GM20000 (cell line): ENCODE data around the gene HDLBP.

Experiments
- DNase-seq: peaks from one replicate; pipeline ENCODE4 v3.0.0; 2012; ENCODE audit warnings: low spot score
- CTCF ChIP-seq: IDR thresholded peaks from 2 replicates; pipeline ENCODE4 v1.5.1; 2012; ENCODE audit warnings: mild to moderate bottlenecking, control low read depth; ENCODE audit errors: extremely low read depth, missing control alignments

The HDLBP gene

GRCh38 chr2:241230435-241230834 is 85.0 kb downstream of the HDLBP start:
- DNase-seq = no peak
- TF ChIP-seq CTCF = no peak

GRCh38 chr2:241229563-241230401 is 85.7 kb downstream of the HDLBP start:
- DNase-seq = no peak
- TF ChIP-seq CTCF = no peak

DNA sequence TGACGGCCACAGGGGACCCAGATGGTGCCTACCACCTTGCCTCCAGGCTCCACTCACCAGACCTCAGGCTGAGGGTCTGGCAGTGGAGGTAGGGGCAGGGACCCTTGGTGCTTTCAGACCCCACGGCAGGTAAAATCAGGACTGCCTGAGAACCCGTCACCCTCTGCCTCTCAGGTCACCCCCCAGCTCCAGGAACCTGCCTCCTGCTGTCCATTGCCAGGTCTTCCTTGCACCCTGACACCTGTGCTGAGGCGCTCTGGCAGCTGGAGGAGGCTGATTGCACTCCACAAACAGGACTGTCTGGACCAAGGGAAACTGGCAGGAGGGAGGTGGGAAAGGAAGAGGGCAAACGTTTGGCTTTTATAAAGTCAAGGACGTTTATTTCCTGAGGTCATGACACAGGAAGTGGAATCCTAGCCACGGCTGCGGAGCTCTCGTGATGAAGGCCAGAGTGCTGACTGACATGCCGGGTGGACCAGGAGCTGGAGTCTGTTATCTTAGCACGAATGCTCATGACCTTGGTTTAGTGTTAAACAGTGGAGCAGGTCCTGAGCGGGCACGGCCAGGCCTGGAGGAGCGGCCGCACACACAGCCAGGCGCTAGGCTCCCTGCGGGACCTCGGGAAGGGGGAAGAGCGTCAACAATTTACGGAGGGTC is 86.5 kb downstream of the HDLBP start:
- no peak for TF ChIP-seq CTCF
- DNase-seq = no peak

DNA sequence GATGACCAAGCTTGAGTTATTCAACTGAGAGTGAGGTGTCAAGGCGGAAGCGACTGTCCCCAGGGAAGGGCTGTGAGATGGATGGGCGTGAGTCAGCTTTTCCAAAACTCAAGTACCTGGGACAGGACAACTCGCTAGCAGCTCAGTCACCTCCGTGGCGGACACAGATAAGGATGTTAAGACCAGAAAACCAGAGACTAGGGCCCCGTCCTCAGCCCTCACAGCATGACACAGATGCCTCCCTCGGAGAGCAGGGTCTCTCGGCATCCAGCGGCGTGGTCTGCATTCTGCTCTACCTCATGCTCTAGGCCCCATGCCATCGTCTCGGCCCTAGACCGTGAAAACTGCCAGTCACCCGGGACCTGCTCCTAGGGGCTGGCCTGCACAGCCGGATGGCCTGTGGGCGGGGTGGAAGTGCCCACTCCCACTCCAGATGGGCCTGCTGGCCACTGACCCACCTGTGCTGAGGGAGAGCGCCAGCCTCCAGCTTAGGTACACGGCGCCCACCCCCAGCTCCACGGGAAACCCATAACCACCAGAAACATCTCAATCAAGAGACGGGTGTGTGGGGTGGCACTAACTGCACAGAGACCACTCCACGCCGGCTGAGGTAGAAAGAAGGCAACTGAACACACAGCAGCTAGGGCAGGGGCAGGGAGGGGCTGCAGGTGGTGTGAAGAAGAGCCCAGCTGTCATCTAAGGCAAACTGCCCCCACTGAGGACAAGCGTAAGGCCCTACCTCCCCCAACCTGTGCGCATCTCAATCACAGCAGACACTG is 87.2 kb downstream of the HDLBP start:
- no peak for DNase-seq
- TF ChIP-seq CTCF = no peak

DNA sequence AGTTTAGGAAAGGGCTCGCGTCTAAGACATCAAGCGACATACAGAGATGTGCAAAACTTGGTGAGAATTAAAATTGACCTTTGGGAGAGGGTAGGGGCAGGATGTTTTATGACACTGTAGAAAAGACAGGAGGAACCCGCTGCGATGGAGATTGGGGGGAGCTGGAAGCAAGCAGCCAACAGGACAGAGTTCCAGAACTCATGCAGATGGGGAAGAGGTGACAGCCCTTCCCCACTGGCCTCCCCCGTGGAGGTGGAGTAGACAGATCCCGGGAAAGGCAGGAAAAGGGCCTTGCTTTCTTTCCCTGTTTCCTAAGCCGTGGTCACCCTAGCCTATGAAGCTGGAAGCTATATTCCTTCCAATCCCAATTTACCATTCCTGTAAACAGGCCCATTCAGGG is 87.9 kb downstream of the HDLBP start:
- DNase-seq = no peak
- no peak for TF ChIP-seq CTCF

DNA sequence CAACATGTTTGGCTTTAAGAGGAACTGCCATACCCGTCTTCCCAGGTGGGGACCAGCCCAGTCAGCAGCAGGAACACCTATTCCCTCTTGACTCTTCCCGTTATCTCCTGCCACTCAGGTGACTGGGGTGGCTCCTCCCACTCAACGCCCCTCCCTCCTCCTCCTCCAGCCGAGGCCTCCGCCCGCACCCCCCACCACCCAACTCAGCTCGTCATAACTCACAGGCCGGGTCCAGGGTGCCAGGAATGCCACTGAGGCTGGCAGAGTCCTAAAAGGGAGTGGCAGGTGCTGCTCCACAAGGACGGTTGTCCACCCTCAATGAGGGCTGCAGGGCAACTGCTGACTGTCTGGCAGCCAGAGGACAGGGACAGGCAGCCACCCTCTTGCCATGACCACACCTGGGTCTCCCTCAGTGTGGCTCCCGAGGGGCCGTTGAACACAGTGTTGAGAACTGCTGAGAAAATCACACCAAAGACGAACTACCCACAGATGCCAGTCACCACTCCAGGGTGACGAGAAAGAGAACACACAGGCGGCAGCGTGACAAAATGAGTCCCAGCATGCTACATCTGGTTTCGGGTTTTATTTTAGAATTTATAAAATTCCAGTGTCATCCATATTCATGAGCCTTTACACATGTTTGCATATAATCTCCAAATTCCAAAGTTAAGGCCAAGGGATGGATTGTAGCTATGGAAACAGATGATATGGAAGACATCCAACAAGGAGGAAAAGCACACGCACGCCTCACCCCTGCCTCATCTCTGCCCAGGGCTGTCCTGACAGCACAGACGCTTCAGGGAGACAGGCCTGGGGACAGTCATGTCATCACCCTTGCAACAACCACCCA is 88.5 kb downstream of the HDLBP start:
- no peak for DNase-seq
- no peak for TF ChIP-seq CTCF
